ENCODE measurements around the gene LONRF2.

DNA sequence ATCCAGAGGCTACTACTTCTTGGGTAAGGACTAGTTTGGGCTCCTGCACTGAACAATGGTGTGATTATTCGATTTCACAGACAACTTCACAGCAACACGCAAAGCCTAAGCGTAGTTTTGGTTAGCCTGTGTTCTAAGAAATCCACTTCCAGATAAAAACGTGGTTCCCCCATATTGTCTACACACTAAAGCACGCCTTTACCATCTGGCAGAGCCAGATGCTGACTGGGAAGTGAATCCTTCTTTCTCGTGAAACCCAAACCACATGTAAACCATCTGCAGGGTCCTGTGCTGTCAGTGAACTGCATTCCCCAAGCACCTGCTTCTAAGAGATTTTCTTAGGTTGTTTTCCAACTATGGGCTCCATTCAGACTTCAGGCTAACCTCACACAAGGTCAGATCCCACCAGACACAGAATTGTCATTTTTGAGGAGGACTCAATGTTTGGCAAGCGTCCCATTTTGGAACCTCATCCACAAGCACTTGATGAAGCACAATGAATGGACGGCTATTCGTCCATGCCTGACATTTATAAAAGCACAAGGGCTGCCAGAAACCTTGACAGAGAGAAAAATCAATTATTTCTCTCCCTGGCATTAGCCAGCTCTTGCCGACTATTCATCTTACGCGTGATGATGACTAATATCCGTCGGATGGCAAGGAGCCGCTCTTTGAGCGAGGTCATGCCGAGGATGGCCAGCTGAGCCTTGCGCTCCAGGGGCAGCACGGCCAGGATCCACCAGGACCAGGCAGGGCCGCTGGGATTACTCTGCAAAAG lies 38.4 kb downstream of the LONRF2 start:
- TF ChIP-seq EZH2 (IDR thresholded peaks at IDR 0.05; ENCODE audit: insufficient read depth, poor library complexity, severe bottlenecking) (no peak), EZH2phosphoT487 (IDR thresholded peaks at IDR 0.05; ENCODE audit: insufficient read depth, low read depth) (no peak)

All from GM23248 (cell line).